A673 (cell line): ENCODE measurements around the gene AGTR2. TPM values are rescaled to one million over a fixed set of nuclear protein-coding genes. Genes with fewer than 3 reads are reported as not detected.
A peak's percentile ranks its signal among the peaks of the same experiment; 100 is the strongest.
"Not testable (repeated sequence)": the region's sequence is repeated elsewhere in the genome, so short reads cannot be mapped to it uniquely, and the experiment has no call there.

ENCODE experiments used
- BruUV-seq: library from RNA; stranded (reverse); fragments of 400-500 nt; replicated peaks from 2 replicates; lab custom pipeline; 2021; lab: Mats Ljungman, UMichigan
- CTCF ChIA-PET: fragments of 300-600 bp; sonication (Branson Sonifier 250); formaldehyde crosslinking; loops from one replicate; lab custom pipeline; 2022; ENCODE audit warnings: antibody characterized with exemption; lab: Charles Lee
- POLR2A ChIA-PET: fragments of 300-600 bp; sonication (Branson Sonifier 250); formaldehyde crosslinking; loops from one replicate; lab custom pipeline; 2022; ENCODE audit warnings: antibody characterized with exemption; ENCODE audit not compliant: low non-redundant PET; lab: Charles Lee
- DNase-seq: peaks from one replicate; pipeline ENCODE4 v3.0.0-alpha.2; 2015; ENCODE audit warnings: low spot score
- H3K27ac ChIP-seq: fragments of 200-600 bp; sonication (generic); 2 replicates; pipeline ENCODE4 v1.5.1; 2016; ENCODE audit warnings: mixed run types, low read depth, mild to moderate bottlenecking, mixed read lengths, antibody characterized with exemption, low read length; ENCODE audit not compliant: poor library complexity, severe bottlenecking
- H3K27me3 ChIP-seq: fragments of 200-600 bp; sonication (generic); replicated peaks from 2 replicates; pipeline ENCODE4 v1.6.1; 2017; ENCODE audit warnings: mixed run types, low read depth, mild to moderate bottlenecking, mixed read lengths, antibody characterized with exemption, low read length; ENCODE audit not compliant: insufficient read depth, poor library complexity
- H3K36me3 ChIP-seq: fragments of 200-600 bp; sonication (generic); 2 replicates; pipeline ENCODE4 v1.6.1; 2016; ENCODE audit warnings: mixed run types, mild to moderate bottlenecking, mixed read lengths, antibody characterized with exemption, low read length; ENCODE audit not compliant: insufficient read depth, poor library complexity, severe bottlenecking
- H3K4me1 ChIP-seq: fragments of 200-600 bp; sonication (generic); 2 replicates; pipeline ENCODE4 v1.6.1; 2017; ENCODE audit warnings: mixed run types, mild to moderate bottlenecking, mixed read lengths, antibody characterized with exemption, low read length; ENCODE audit not compliant: insufficient read depth, poor library complexity, severe bottlenecking
- H3K4me3 ChIP-seq: fragments of 200-600 bp; sonication (generic); 2 replicates; pipeline ENCODE4 v1.5.1; 2016; ENCODE audit warnings: low read depth, mixed run types, mild to moderate bottlenecking, mixed read lengths, low read length; ENCODE audit not compliant: poor library complexity, severe bottlenecking
- H3K9me3 ChIP-seq: fragments of 200-600 bp; sonication (generic); 2 replicates; pipeline ENCODE4 v1.6.1; 2016; ENCODE audit warnings: mixed run types, low read depth, mild to moderate bottlenecking, mixed read lengths, antibody characterized with exemption, low read length; ENCODE audit not compliant: poor library complexity, severe bottlenecking
- CTCF ChIP-seq: fragments of 300-800, 200-600 bp; sonication (generic); conservative IDR thresholded peaks from 2 replicates; pipeline ENCODE4 v1.5.1; 2017; ENCODE audit warnings: low read depth, mild to moderate bottlenecking, antibody characterized with exemption, low read length, moderate library complexity, mixed read lengths
- EZH2 ChIP-seq: fragments of 200-600 bp; sonication (generic); IDR thresholded peaks from 2 replicates; pipeline ENCODE4 v1.6.1; 2017; ENCODE audit warnings: borderline replicate concordance, low read depth, mild to moderate bottlenecking, mixed read lengths, antibody characterized with exemption, low read length; ENCODE audit not compliant: poor library complexity, severe bottlenecking
- intact Hi-C: fragments of 100-400 bp; cut with micrococcal nuclease; formaldehyde crosslinking; loops from one replicate; pipeline ENCODE4 v1.10.0; 2022; ENCODE audit not compliant: unreplicated experiment
- total RNA-seq: library from RNA; stranded (reverse); gene quantifications from 2 replicates; pipeline ENCODE4 v1.2.3, GENCODE V29; 2021

AGTR2 gene
- total RNA-seq, 1 experiment from 2014 or later, result not detected

DNA sequence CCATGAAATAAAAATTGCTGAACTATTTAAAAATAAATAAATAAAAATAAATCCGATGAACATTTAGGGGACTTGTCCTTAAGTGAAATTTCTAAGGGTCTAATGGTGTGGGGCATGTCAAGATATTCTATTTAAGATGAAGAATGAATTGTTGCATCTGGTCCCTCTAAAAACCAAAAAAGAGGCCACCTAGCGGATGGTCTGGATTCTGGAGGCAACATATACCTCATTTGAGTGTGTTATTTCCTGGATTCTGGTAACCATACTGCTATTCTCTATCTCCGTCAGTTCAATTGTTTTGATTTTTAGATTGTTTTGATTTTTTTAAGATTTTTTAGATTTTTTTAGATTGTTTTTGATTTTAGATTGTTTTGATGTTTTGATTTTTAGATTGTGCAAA is 28.3 kb downstream of the AGTR2 start:
- ChIA-PET POLR2A (no interaction called here), CTCF (no interaction called here)
- H3K4me1 ChIP-seq, result no peaks in the 10 kb centered on the region
- intact Hi-C loops, result no loop called here
- H3K27me3 ChIP-seq, result no peaks in the 10 kb centered on the region
- no TSS peak for BruUV-seq
- no peaks in the 10 kb centered on the region for H3K9me3 ChIP-seq
- no peak overlapping the region for H3K27ac ChIP-seq
- no peak overlapping the region for H3K4me3 ChIP-seq
- no peaks in the 10 kb centered on the region for H3K36me3 ChIP-seq
- peak; percentile 50 for TF ChIP-seq CTCF
- TF ChIP-seq EZH2, result no peak
- DNase-seq, result peak; percentile 4

- BruUV-seq, result no TSS peak
- intact Hi-C loops, result loop anchor here (10.0 kb wide), 1 partner anchor 1790 kb away; no protein-coding TSS in a partner anchor
- no peak for TF ChIP-seq EZH2
- TF ChIP-seq CTCF, result peak; percentile 76
- CTCF ChIA-PET, result no interaction called here
- Histone ChIP-seq H3K9me3 (no peaks in the 10 kb centered on the region), H3K4me1 (no peaks in the 10 kb centered on the region), H3K27me3 (no peaks in the 10 kb centered on the region), H3K4me3 (no peak overlapping the region), H3K36me3 (no peaks in the 10 kb centered on the region), H3K27ac (no peak overlapping the region)
- peak; percentile 46 for DNase-seq
- POLR2A ChIA-PET, result interaction anchor here (0.6 kb wide), 1 partner anchor 214 kb away, joined by 4 read pairs; no protein-coding TSS in a partner anchor
These were observed 34.4 kb downstream of the AGTR2 start for GRCh38 chrX:116204932-116205331.

- H3K27ac ChIP-seq, result no peak overlapping the region
- intact Hi-C loops, result no loop called here
- CTCF ChIA-PET, result no interaction called here
- no peaks in the 10 kb centered on the region for H3K4me1 ChIP-seq
- BruUV-seq, result no TSS peak
- H3K27me3 ChIP-seq, result peaks cover 5% of the 10 kb centered on the region
- no peaks in the 10 kb centered on the region for H3K36me3 ChIP-seq
- no peak for DNase-seq
- no peak for TF ChIP-seq CTCF
- TF ChIP-seq EZH2, result no peak
- H3K9me3 ChIP-seq, result no peaks in the 10 kb centered on the region
- no peak overlapping the region for H3K4me3 ChIP-seq
- POLR2A ChIA-PET, result no interaction called here
These were observed 42.7 kb downstream of the AGTR2 start for GRCh38 chrX:116213262-116213661.

GRCh38 chrX:116217080-116217479 is 46.5 kb downstream of the AGTR2 start:
- CTCF ChIA-PET, H3K27me3 ChIP-seq, BruUV-seq, DNase-seq, H3K4me3 ChIP-seq, H3K36me3 ChIP-seq, H3K4me1 ChIP-seq, intact Hi-C loops, H3K9me3 ChIP-seq, POLR2A ChIA-PET, H3K27ac ChIP-seq: not testable (repeated sequence)
